Mesothelial cell of epicardium (in vitro differentiated cells): ENCODE data around the gene DLG3. TPM values are rescaled to one million over a fixed set of nuclear protein-coding genes. Genes with fewer than 3 reads are reported as not detected.
"Not testable (repeated sequence)": the region's sequence is repeated elsewhere in the genome, so short reads cannot be mapped to it uniquely, and the experiment has no call there.

Experiments
- DNase-seq, 2 experiments: peaks; one replicate each; pipeline ENCODE4 v3.0.0; 2021; ENCODE audit warnings: low spot score in 2 of 2; ENCODE audit not compliant: unreplicated experiment in 2 of 2
- H3K27ac Mint-ChIP-seq: 2 replicates; pipeline ENCODE4 v1.8.0; 2021; ENCODE audit warnings: mixed read lengths
- H3K27me3 Mint-ChIP-seq: 2 replicates; pipeline ENCODE4 v1.8.0; 2021; ENCODE audit warnings: low read depth, mixed read lengths
- H3K36me3 Mint-ChIP-seq: 2 replicates; pipeline ENCODE4 v1.8.0; 2021; ENCODE audit warnings: mixed read lengths
- H3K4me1 Mint-ChIP-seq: 2 replicates; pipeline ENCODE4 v1.8.0; 2021; ENCODE audit warnings: mixed read lengths
- H3K4me3 Mint-ChIP-seq: 2 replicates; pipeline ENCODE4 v1.8.0; 2021; ENCODE audit warnings: mild to moderate bottlenecking, moderate library complexity, mixed read lengths
- H3K9me3 Mint-ChIP-seq: 2 replicates; pipeline ENCODE4 v1.8.0; 2021; ENCODE audit warnings: mixed read lengths
- CTCF ChIP-seq: fragments of 200-600 bp; sonication (generic); IDR thresholded peaks from one replicate; pipeline ENCODE4 v1.5.0; 2021; ENCODE audit warnings: antibody characterized with exemption; ENCODE audit not compliant: unreplicated experiment
- total RNA-seq: library from RNA; stranded (reverse); gene quantifications from 3 replicates; pipeline ENCODE4 v1.2.1, GENCODE V29; 2021

DLG3 gene
- total RNA-seq, 1 donor from 2014 or later: 39.1 TPM

GRCh38 chrX:70509078-70509477 lies 64.4 kb downstream of the DLG3 start:
- Mint-ChIP-seq H3K9me3 (peaks cover 25% of the 10 kb centered on the region), H3K27me3 (no peaks in the 10 kb centered on the region), H3K4me1 (peaks cover 7% of the 10 kb centered on the region), H3K4me3 (no peak overlapping the region), H3K27ac (no peak overlapping the region), H3K36me3 (no peaks in the 10 kb centered on the region)
- no peak for TF ChIP-seq CTCF
- no peak for DNase-seq

GRCh38 chrX:70515270-70515669 lies 70.6 kb downstream of the DLG3 start:
- H3K9me3 Mint-ChIP-seq: peaks cover 31% of the 10 kb centered on the region
- not testable (repeated sequence) for H3K27me3 Mint-ChIP-seq, H3K36me3 Mint-ChIP-seq, H3K4me1 Mint-ChIP-seq, DNase-seq, H3K27ac Mint-ChIP-seq, H3K4me3 Mint-ChIP-seq

GRCh38 chrX:70515692-70516091 lies 71.1 kb downstream of the DLG3 start:
- not testable (repeated sequence) for H3K36me3 Mint-ChIP-seq, H3K27ac Mint-ChIP-seq, H3K4me1 Mint-ChIP-seq, H3K27me3 Mint-ChIP-seq, DNase-seq, H3K4me3 Mint-ChIP-seq
- peaks cover 31% of the 10 kb centered on the region for H3K9me3 Mint-ChIP-seq

- DNase-seq: no peak
- no peaks in the 10 kb centered on the region for H3K36me3 Mint-ChIP-seq
- H3K9me3 Mint-ChIP-seq: peaks cover 19% of the 10 kb centered on the region
- no peak overlapping the region for H3K4me3 Mint-ChIP-seq
- no peaks in the 10 kb centered on the region for H3K4me1 Mint-ChIP-seq
- TF ChIP-seq CTCF: no peak
- no peak overlapping the region for H3K27ac Mint-ChIP-seq
- H3K27me3 Mint-ChIP-seq: no peaks in the 10 kb centered on the region
Observed at GRCh38 chrX:70525733-70526132, 81.1 kb downstream of the DLG3 start.

GRCh38 chrX:70527053-70527452 lies 82.4 kb downstream of the DLG3 start:
- no peak for TF ChIP-seq CTCF
- H3K4me1 Mint-ChIP-seq: no peaks in the 10 kb centered on the region
- no peak for DNase-seq
- H3K27ac Mint-ChIP-seq: no peak overlapping the region
- H3K36me3 Mint-ChIP-seq: no peaks in the 10 kb centered on the region
- no peak overlapping the region for H3K4me3 Mint-ChIP-seq
- H3K27me3 Mint-ChIP-seq: no peaks in the 10 kb centered on the region
- peaks cover 16% of the 10 kb centered on the region for H3K9me3 Mint-ChIP-seq

GRCh38 chrX:70527610-70528345 lies 83.1 kb downstream of the DLG3 start:
- Mint-ChIP-seq H3K9me3 (peaks cover 18% of the 10 kb centered on the region), H3K4me1 (no peaks in the 10 kb centered on the region), H3K27ac (no peak overlapping the region), H3K4me3 (no peak overlapping the region), H3K36me3 (no peaks in the 10 kb centered on the region), H3K27me3 (no peaks in the 10 kb centered on the region)
- TF ChIP-seq CTCF: no peak
- DNase-seq: no peak

- Mint-ChIP-seq H3K9me3 (peaks cover 34% of the 10 kb centered on the region), H3K27me3 (peaks cover 14% of the 10 kb centered on the region), H3K4me3 (no peak overlapping the region), H3K4me1 (no peaks in the 10 kb centered on the region), H3K27ac (no peak overlapping the region), H3K36me3 (no peaks in the 10 kb centered on the region)
- no peak for TF ChIP-seq CTCF
- no peak for DNase-seq
Observed at GRCh38 chrX:70535198-70535597, 90.6 kb downstream of the DLG3 start.
